Kidney (tissue), 14 donors: ENCODE results near the gene EHD1. TPM values are rescaled to one million over a fixed set of nuclear protein-coding genes. Genes with fewer than 3 reads are reported as not detected.
A peak's percentile ranks its signal among the peaks of the same experiment; 100 is the strongest.

Experiments used
- DNase-seq, 5 donors: peaks; one replicate each; pipeline ENCODE4 v3.0.0-alpha.2; 2013 to 2020
- FAIRE-seq: peaks from 2 replicates; lab custom pipeline; 2012; peaks lifted over from hg19 to GRCh38; lab: Jason Lieb, UNC
- H3K27ac ChIP-seq, 2 donors: one replicate each; pipeline ENCODE4 v1.7.0; 2013; ENCODE audit warnings: low read depth in 2 of 2, low read length in 2 of 2, inconsistent platforms in 1 of 2
- H3K27me3 ChIP-seq: one replicate; pipeline ENCODE4 v1.7.1; 2013; ENCODE audit warnings: low read length, inconsistent platforms; ENCODE audit not compliant: control insufficient read depth, insufficient read depth
- H3K36me3 ChIP-seq, 3 donors: one replicate each; pipeline versions ENCODE4 v1.7.0 to v1.7.1; 2013; ENCODE audit warnings: low read length in 3 of 3, control low read depth in 1 of 3, inconsistent platforms in 1 of 3; ENCODE audit not compliant: insufficient read depth in 3 of 3, control insufficient read depth in 2 of 3
- H3K4me1 ChIP-seq, 3 donors: one replicate each; pipeline versions ENCODE4 v1.7.0 to v1.7.1; 2013; ENCODE audit warnings: low read length in 3 of 3, inconsistent platforms in 1 of 3, low read depth in 1 of 3; ENCODE audit not compliant: control insufficient read depth in 2 of 3, insufficient read depth in 2 of 3
- H3K4me3 ChIP-seq, 3 donors: one replicate each; pipeline versions ENCODE4 v1.7.0 to v1.8.1; 2013; ENCODE audit warnings: low read length in 3 of 3, control low read depth in 1 of 3, inconsistent platforms in 1 of 3
- H3K9ac ChIP-seq, 3 donors: one replicate each; pipeline versions ENCODE4 v1.7.0 to v1.7.1; 2013; ENCODE audit warnings: low read length in 3 of 3, control low read depth in 1 of 3, inconsistent platforms in 1 of 3
- H3K9me3 ChIP-seq, 3 donors: one replicate each; pipeline versions ENCODE4 v1.7.0 to v1.7.1; 2013; ENCODE audit warnings: low read length in 3 of 3, control low read depth in 1 of 3, inconsistent platforms in 1 of 3; ENCODE audit not compliant: control insufficient read depth in 2 of 3, insufficient read depth in 1 of 3
- CTCF ChIP-seq: IDR thresholded peaks from 3 replicates; pipeline ENCODE4 v1.5.1; 2012; ENCODE audit warnings: mild to moderate bottlenecking, moderate library complexity, borderline replicate concordance; ENCODE audit not compliant: insufficient read depth; ENCODE audit errors: extremely low read depth
- intact Hi-C: fragments of 100-400 bp; cut with DNase I; formaldehyde crosslinking; loops from one replicate; pipeline ENCODE4 v1.11.1; 2022
- polyA plus RNA-seq: library from polyadenylated mRNA; stranded (reverse); fragments of 350-450 nt; fragmentation: Illumina TruSeq; extraction: RNeasy Lipid Tissue Mini Kit (QIAGEN cat#74804); gene quantifications from one replicate; pipeline ENCODE4 v1.2.3, GENCODE V29; 2014; ENCODE audit warnings: low read depth, low replicate concordance; ENCODE audit not compliant: insufficient read depth
- total RNA-seq: library from RNA; stranded (reverse); fragmentation: NEBNext Ultra II Directional; extraction: Animal tissue kit (Norgen Biotek cat#: 25700); gene quantifications from one replicate; pipeline ENCODE4 v1.2.1, GENCODE V29; 2021
- donor health status: control.
- donor health status: control.
- donor health status: control.
- donor health status: control.
- donor health status: control.
- donor health status: DM: yes; HTN: yes; CAD: no.
- donor health status: Normal renal cell carcinoma (clear cell type).

EHD1 gene
- total and polyA plus RNA-seq, 2 donors from 2014 or later: 48.9 to 76.1 TPM

DNA sequence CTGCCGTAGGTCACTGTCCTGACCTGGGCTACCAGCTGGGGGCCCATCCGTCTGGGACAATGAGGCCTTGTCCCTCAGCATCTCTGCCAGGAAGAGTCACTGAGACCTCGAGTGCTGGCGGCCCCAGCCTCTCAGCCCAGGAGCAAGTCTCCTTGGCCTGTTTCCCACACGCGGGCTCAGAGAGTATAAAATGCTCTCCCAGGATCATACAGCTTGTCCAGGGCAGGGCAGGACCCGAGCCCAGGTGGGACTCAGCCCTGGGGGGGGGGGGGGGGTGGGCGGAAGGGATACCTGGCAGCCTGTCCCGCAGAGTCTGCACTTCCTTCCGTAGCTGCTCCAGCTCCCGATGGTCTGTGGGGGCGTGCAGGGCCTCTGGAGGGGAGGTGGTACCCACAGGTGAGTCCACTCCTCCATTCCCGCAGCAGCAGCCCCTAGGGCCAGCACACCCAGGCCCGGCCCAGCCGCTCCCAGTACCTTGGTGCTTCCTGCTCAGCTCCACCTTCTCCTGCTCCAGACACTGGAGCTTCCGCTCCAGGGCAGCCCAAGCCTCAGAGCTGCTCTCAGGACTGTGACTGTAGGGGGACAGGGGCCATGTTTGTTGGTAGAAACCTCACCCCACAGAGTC, 41.9 kb downstream of the EHD1 start:
- Histone ChIP-seq H3K36me3 (peaks cover 0 to 5% (median 4%) of the 10 kb centered on the region in 3 donors), H3K9me3 (no peaks in the 10 kb centered on the region), H3K9ac (no peak overlapping the region), H3K27me3 (no peaks in the 10 kb centered on the region), H3K4me3 (no peak overlapping the region), H3K27ac (no peak overlapping the region), H3K4me1 (no peaks in the 10 kb centered on the region)
- intact Hi-C loops: no loop called here
- FAIRE-seq (no peak), DNase-seq (no peak)
- TF ChIP-seq CTCF: no peak

- intact Hi-C loops: no loop called here
- no peak overlapping the region for H3K4me3 ChIP-seq
- DNase-seq: peak in 1 of 5 donors; percentile 74
- FAIRE-seq: no peak
- no peaks in the 10 kb centered on the region for H3K9me3 ChIP-seq
- TF ChIP-seq CTCF: no peak
- H3K36me3 ChIP-seq: peaks cover 0 to 5% (median 4%) of the 10 kb centered on the region in 3 donors
- no peaks in the 10 kb centered on the region for H3K27me3 ChIP-seq
- H3K9ac ChIP-seq: no peak overlapping the region
- H3K27ac ChIP-seq: no peak overlapping the region
- no peaks in the 10 kb centered on the region for H3K4me1 ChIP-seq
Measured at GRCh38 chr11:64835616-64836447, 42.6 kb downstream of the EHD1 start.

DNA sequence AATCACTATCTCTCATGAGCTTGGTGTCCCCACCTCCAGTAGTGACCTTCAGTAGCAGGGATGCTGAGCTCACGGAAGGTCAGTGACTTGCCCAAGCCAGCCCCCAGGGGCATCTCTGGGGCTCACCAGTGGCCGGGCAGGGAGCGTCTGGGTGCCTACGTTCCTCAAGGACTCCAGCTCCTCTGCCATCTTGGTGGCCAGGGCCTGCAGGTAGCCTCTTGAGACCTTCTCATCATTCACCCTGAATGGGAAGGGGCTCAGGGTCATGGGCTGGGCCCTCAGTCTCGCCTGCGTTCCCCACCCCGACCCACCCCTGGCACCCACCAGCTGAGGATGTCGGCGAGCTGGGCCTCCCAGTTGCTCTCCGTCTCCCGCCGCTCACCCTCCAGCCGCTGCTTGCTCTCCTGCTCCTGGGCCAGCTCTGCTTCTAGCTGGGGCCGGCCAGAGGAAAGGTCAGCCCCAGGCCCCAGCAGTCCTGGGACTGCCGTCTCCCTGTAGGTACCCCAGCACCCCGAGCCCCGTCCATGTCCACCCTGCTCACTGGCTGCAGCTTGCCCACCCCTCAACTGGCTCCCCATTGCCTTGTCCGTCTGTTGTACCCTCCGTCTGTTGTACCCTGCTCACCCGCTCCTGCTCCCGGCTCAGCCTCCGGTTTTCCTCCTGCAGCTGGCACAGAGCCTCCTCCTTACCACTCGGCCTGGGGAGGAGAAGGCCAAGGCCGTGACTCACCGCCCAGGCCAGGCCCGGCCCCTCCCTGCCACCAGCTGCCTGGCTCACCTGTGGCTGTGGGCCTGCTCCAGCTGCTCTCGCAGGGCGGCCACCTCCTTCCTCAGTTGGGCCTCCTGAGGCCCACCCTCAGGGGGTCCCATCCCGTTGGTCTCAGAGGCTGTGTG, 43.5 kb downstream of the EHD1 start:
- Histone ChIP-seq H3K9ac (no peak overlapping the region), H3K36me3 (peaks cover 0 to 7% (median 5%) of the 10 kb centered on the region in 3 donors), H3K4me3 (no peak overlapping the region), H3K9me3 (no peaks in the 10 kb centered on the region), H3K4me1 (no peaks in the 10 kb centered on the region), H3K27ac (no peak overlapping the region), H3K27me3 (no peaks in the 10 kb centered on the region)
- no peak for TF ChIP-seq CTCF
- DNase-seq (peak in 1 of 5 donors; percentile 92), FAIRE-seq (no peak)
- intact Hi-C loops: no loop called here
